ENCODE results near the gene RBKS.
"Not testable (repeated sequence)": the region's sequence is repeated elsewhere in the genome, so short reads cannot be mapped to it uniquely, and the experiment has no call there.

The RBKS gene

DNA sequence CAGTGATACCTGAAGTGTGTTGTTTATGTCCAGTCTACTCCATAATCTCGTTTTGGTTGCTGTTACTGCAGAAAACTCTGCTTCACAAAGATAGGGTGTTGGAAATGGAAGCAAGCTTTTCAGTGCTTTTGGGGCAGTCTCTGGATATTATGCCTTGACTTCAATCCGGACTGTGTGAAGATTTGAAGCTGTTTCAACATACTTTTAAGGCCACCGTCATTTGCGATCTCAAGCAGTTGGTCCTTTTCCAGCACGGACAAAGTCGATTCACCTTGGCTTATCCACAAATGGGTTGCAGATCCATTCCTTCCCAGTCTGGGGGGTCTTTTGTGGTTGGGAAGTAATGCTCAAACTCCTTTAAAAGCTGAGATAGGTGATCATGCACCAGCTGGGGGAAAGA is 20.4 kb downstream of the RBKS start:
- DNase-seq = no peak

DNA sequence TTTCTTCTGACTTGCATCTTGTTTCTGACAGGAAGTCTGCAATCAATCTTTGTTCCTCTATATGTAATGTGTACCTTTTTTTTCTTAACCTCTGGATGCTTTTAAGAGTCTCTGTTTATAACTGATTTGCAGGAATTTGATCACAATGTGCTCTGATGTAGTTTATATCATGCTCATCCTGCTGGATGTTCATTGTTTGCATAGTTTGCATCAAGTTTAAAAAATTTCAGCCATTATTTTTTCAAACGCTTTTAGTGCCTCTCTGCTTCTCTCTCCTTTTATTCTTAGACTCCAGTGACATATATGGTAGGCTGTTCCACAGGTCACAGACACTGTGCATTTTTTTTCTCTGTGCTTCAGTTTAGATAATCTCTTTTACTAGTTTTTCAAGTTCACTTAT is 23.9 kb downstream of the RBKS start:
- no peak for DNase-seq

- not testable (repeated sequence) for DNase-seq
Measured at GRCh38 chr2:27863955-27864354, 26.2 kb downstream of the RBKS start.

GRCh38 chr2:27863146-27863545 is 27.0 kb downstream of the RBKS start:
- DNase-seq = no peak

- peak; percentile 79 for DNase-seq
Measured at GRCh38 chr2:27860111-27860510, 30.1 kb downstream of the RBKS start.

- peak; percentile 73 for DNase-seq
Measured at GRCh38 chr2:27857417-27858172, 32.6 kb downstream of the RBKS start.

- DNase-seq = no peak
Measured at GRCh38 chr2:27856956-27857355, 33.2 kb downstream of the RBKS start.

GRCh38 chr2:27856386-27856785 is 33.8 kb downstream of the RBKS start:
- DNase-seq = no peak

DNA sequence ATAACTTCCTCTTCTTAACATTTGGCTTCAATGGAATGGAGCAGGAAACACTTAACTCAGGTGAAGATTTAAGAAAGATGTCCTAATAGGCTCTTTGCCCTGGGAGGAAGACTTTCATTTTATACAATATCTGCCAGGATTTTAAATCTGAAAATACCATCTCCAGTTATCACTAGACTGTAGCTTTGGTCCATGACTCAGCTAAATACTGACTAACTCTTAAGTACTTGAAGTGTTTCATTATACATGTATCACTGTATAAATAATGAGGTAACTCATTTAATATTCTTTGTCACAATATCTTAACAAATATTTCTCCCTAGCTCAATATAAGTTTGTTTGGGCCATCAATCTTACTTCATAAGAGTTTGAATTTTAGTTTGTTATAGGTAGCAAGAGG is 34.7 kb downstream of the RBKS start:
- DNase-seq = peak; percentile 82

- DNase-seq = no peak
Measured at GRCh38 chr2:27854229-27854862, 35.8 kb downstream of the RBKS start.

- DNase-seq = no peak
Measured at GRCh38 chr2:27852691-27853090, 37.5 kb downstream of the RBKS start.

- no peak for DNase-seq
Measured at GRCh38 chr2:27849558-27850205, 40.5 kb downstream of the RBKS start.

- DNase-seq = no peak
Measured at GRCh38 chr2:27847333-27847732, 42.9 kb downstream of the RBKS start.

- DNase-seq = no peak
Measured at GRCh38 chr2:27844821-27845255, 45.3 kb downstream of the RBKS start.

- no peak for DNase-seq
Measured at GRCh38 chr2:27843992-27844391, 46.2 kb downstream of the RBKS start.

DNA sequence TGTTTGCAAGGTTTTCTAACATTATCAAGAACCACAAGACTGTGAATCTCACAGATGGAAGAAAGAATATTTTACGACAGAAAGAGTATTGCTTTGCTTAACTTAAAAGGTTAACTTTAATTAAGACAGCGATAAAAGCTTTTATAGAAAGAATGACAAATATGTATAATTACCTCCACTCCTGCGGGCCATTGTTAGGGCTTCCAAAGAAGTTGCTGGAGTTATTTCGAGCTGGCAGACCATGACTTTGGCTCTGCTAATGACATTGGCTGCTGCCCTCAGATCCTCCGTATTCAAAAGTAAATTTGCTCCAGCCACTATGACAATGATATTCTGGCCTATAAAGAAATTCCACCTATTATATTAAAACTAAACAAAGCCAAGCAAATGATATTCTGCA is 47.3 kb downstream of the RBKS start:
- DNase-seq = no peak

GRCh38 chr2:27839022-27839618 is 51.1 kb downstream of the RBKS start:
- no peak for DNase-seq

DNA sequence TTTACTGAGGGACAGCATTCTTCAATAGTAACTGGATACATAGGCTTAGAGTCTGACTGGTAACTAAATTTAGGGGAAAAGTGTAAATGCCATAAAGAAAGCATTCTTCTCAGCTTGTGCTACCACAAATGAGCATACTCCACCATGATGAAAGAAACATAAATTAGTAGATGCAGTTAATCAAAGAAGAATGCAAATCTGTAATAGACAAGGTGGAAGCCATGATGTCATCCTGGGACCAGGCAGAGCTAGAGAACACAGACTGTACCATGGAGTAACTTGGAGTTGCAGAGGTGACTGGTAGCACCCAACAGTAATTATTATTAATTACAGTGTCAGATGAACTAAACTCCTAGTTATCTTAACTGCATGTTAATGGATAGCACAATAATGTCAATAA is 51.7 kb downstream of the RBKS start:
- DNase-seq = no peak

- no peak for DNase-seq
Measured at GRCh38 chr2:27833931-27834330, 56.3 kb downstream of the RBKS start.

- DNase-seq = peak; percentile 93
Measured at GRCh38 chr2:27832396-27832795, 57.8 kb downstream of the RBKS start.

- peak; percentile 94 for DNase-seq
Measured at GRCh38 chr2:27831279-27832050, 58.7 kb downstream of the RBKS start.

- no peak for DNase-seq
Measured at GRCh38 chr2:27830656-27831055, 59.5 kb downstream of the RBKS start.

GRCh38 chr2:27829791-27830190 is 60.4 kb downstream of the RBKS start:
- no peak for DNase-seq
